K562 (cell line): ENCODE measurements around the gene THOC5. TPM values are rescaled to one million over a fixed set of nuclear protein-coding genes. Genes with fewer than 3 reads are reported as not detected.

Experiments
- ATAC-seq: fragments of 200-7000 bp; cut with Tn5 transposase; 3 replicates; pipeline ENCODE4 v1.9.1; 2020; ENCODE audit warnings: moderate library complexity
- BruUV-seq: library from RNA; stranded (reverse); fragments of 400-500 nt; replicated peaks from 2 replicates; lab custom pipeline; 2021; lab: Mats Ljungman, UMichigan
- CTCF ChIA-PET: fragments of 300-600 bp; formaldehyde crosslinking; extraction: SDS; loops from one replicate; lab custom pipeline; 2021; ENCODE audit warnings: low intra/inter-chr PET ratio; lab: Yijun Ruan, JAX
- POLR2A ChIA-PET: fragments of 300-600, 350-650 bp; sonication (Branson Sonifier 250); formaldehyde crosslinking; extraction: SDS; loops from one replicate; lab custom pipeline; 2021; ENCODE audit warnings: antibody characterized with exemption, inconsistent platforms; lab: Yijun Ruan, JAX
- DNase-seq, 4 experiments: peaks; one replicate each; pipeline versions ENCODE4 v3.0.0 to v3.0.0-alpha.2; 2011 to 2018; ENCODE audit warnings: low spot score in 3 of 4, mixed read lengths in 3 of 4; ENCODE audit errors: extremely low read depth in 1 of 4
- FAIRE-seq: peaks from 2 replicates; lab custom pipeline; 2011; peaks lifted over from hg19 to GRCh38; lab: Jason Lieb, UNC
- H2AFZ ChIP-seq: 2 replicates; pipeline ENCODE4 v1.6.0; 2011; ENCODE audit warnings: low read depth, low read length, control low read depth, inconsistent platforms
- H3K27ac ChIP-seq: fragments of 200-600 bp; 3 replicates; pipeline ENCODE4 v1.8.0; 2011; ENCODE audit warnings: low read depth, mild to moderate bottlenecking, control low read depth, inconsistent platforms, low read length, moderate library complexity, mixed read lengths; ENCODE audit errors: extremely low read depth
- H3K27me3 ChIP-seq, 2 experiments: fragments of 300-600 bp in 1 of 2; 2 replicates in 1 of 2; 3 replicates in 1 of 2; pipeline versions ENCODE4 v1.6.0 to v1.8.0; 2011; ENCODE audit warnings: inconsistent platforms in 2 of 2, low read length in 2 of 2, mild to moderate bottlenecking in 1 of 2, mixed read lengths in 1 of 2, moderate library complexity in 1 of 2; ENCODE audit not compliant: control insufficient read depth in 2 of 2, insufficient read depth in 2 of 2
- H3K36me3 ChIP-seq: fragments of 300-600 bp; 3 replicates; pipeline ENCODE4 v1.8.0; 2011; ENCODE audit warnings: mild to moderate bottlenecking, low read length, inconsistent platforms; ENCODE audit not compliant: control insufficient read depth, insufficient read depth
- H3K4me1 ChIP-seq, 2 experiments: fragments of 200-600 bp in 1 of 2; replicated peaks in 1 of 2; 2 replicates in 1 of 2; 3 replicates in 1 of 2; pipeline versions ENCODE4 v1.5.1 to v1.8.0; 2011; ENCODE audit warnings: inconsistent platforms in 2 of 2, low read length in 2 of 2, mild to moderate bottlenecking in 1 of 2, mixed read lengths in 1 of 2, moderate library complexity in 1 of 2; ENCODE audit not compliant: control insufficient read depth in 2 of 2, insufficient read depth in 2 of 2
- H3K4me2 ChIP-seq: 2 replicates; pipeline ENCODE4 v1.6.1; 2011; ENCODE audit warnings: low read length, control low read depth, inconsistent platforms, mixed read lengths; ENCODE audit not compliant: insufficient read depth
- H3K4me3 ChIP-seq: fragments of 200-600 bp; sonication (generic), shearing (Covaris generic); 2 replicates; pipeline ENCODE4 v1.5.1; 2016; ENCODE audit warnings: control low read depth, inconsistent platforms
- H3K79me2 ChIP-seq: fragments of 200-600 bp; 3 replicates; pipeline ENCODE4 v1.8.0; 2011; ENCODE audit warnings: low read length, inconsistent platforms; ENCODE audit not compliant: control insufficient read depth, insufficient read depth
- H3K9ac ChIP-seq, 2 experiments: 2 replicates each; pipeline versions ENCODE4 v1.6.0 to v1.6.1; 2011; ENCODE audit warnings: low read depth in 2 of 2, low read length in 2 of 2, control low read depth in 1 of 2, inconsistent platforms in 1 of 2, mild to moderate bottlenecking in 1 of 2, mixed read lengths in 1 of 2; ENCODE audit not compliant: insufficient read depth in 1 of 2
- H3K9me1 ChIP-seq: one replicate; pipeline ENCODE4 v1.6.0; 2011; ENCODE audit warnings: inconsistent platforms, mild to moderate bottlenecking, low read length, moderate library complexity; ENCODE audit not compliant: control insufficient read depth, insufficient read depth
- H3K9me3 ChIP-seq: replicated peaks from 2 replicates; pipeline ENCODE4 v1.5.1; 2011; ENCODE audit warnings: low read depth, low read length, inconsistent platforms; ENCODE audit not compliant: control insufficient read depth, insufficient read depth
- H4K20me1 ChIP-seq: replicated peaks from 2 replicates; pipeline ENCODE4 v1.6.1; 2011; ENCODE audit warnings: low read length, inconsistent platforms, mixed read lengths; ENCODE audit not compliant: control insufficient read depth, insufficient read depth
- ADNP ChIP-seq: fragments of 200-800 bp; sonication (Bioruptor generic); IDR thresholded peaks from 2 replicates; pipeline ENCODE4 v1.6.1; 2016; ENCODE audit warnings: missing genetic modification characterization, missing compliant biosample characterization
- CHCHD3 ChIP-seq: fragments of 250-450 bp; sonication (Bioruptor Pico); IDR thresholded peaks from 2 replicates; pipeline ENCODE4 v2.1.2; 2022; ENCODE audit warnings: mild to moderate bottlenecking
- COPS2 ChIP-seq: fragments of 450-650 bp; conservative IDR thresholded peaks from 2 replicates; pipeline ENCODE4 v1.6.1; 2016; ENCODE audit warnings: mild to moderate bottlenecking, moderate library complexity
- GABPB1 ChIP-seq: sonication (generic); formaldehyde crosslinking; IDR thresholded peaks from 2 replicates; pipeline ENCODE4 v1.8.0; 2022; ENCODE audit warnings: mild to moderate bottlenecking, missing genetic modification reagents
- MYC ChIP-seq, 2 experiments: fragments of 250-450 bp in 1 of 2; sonication (Bioruptor Pico) in 1 of 2; IDR thresholded peaks; 2 replicates each; pipeline versions ENCODE4 v1.5.1 to v1.6.1; 2012 to 2021; ENCODE audit warnings: low read depth in 2 of 2, borderline replicate concordance in 1 of 2, improper control_type of control experiment in 1 of 2, low read length in 1 of 2, mild to moderate bottlenecking in 1 of 2, moderate library complexity in 1 of 2
- PTRF ChIP-seq: fragments of 450-650 bp; IDR thresholded peaks from 2 replicates; pipeline ENCODE4 v1.6.1; 2016; ENCODE audit warnings: mild to moderate bottlenecking, missing genetic modification characterization, missing compliant biosample characterization
- RAD51 ChIP-seq: fragments of 450-650 bp; IDR thresholded peaks from 2 replicates; pipeline ENCODE4 v1.7.1; 2016; ENCODE audit warnings: low read depth, mild to moderate bottlenecking, borderline replicate concordance
- SETDB1 ChIP-seq: IDR thresholded peaks from one replicate; pipeline ENCODE4 v1.6.1; 2012; ENCODE audit warnings: low read length, control low read depth, inconsistent platforms
- U2AF2 ChIP-seq: fragments of 200-400 bp; formaldehyde crosslinking; optimal IDR thresholded peaks from 2 replicates; pipeline ENCODE3; 2017; ENCODE audit warnings: low read depth, mild to moderate bottlenecking, low read length
- whole genome bisulfite sequencing: fragments of 100-300 bp; shearing (Covaris generic); methylation state at CpG from one replicate; pipeline ENCODE4 v1.1.6; 2016; ENCODE audit warnings: low coverage, mixed read lengths; ENCODE audit not compliant: insufficient coverage; ENCODE audit errors: missing lambda C conversion rate; 5-methylcytosine and 5-hydroxymethylcytosine counted together
- in situ Hi-C: fragments of 300-500 bp; cut with MboI; formaldehyde crosslinking; loops from 4 replicates; pipeline ENCODE4 v1.15.0; 2018; ENCODE audit warnings: inconsistent platforms, mixed read lengths
- intact Hi-C: fragments of 100-400 bp; cut with micrococcal nuclease; formaldehyde crosslinking; loops from 2 replicates; pipeline ENCODE4 v1.14.2; 2022
- polyA plus RNA-seq, 8 experiments: library from polyadenylated mRNA; depleted of rRNA in 4 of 8; stranded (reverse) in 5 of 8; unstranded in 3 of 8; fragments of >200 nt; fragmentation: Nextera tagmentation in 2 of 8; fragmentation: Illumina TruSeq in 1 of 8; extraction: Ambion mirVana in 2 of 8; extraction: Trizol in 1 of 8; gene quantifications; 2 replicates each; pipeline versions ENCODE4 v1.2.1 to v1.2.3, GENCODE V29; 2011 to 2014; ENCODE audit warnings: inconsistent platforms in 1 of 8, missing spikeins in 1 of 8
- total RNA-seq, 7 experiments: library from RNA; depleted of rRNA in 6 of 7; stranded (reverse); fragments of >200 nt in 6 of 7; fragmentation: Illumina TruSeq in 2 of 7; extraction: Trizol in 2 of 7; gene quantifications; 2 replicates each; pipeline versions ENCODE4 v1.2.1 to v1.2.3, GENCODE V29; 2011 to 2021; ENCODE audit warnings: low replicate concordance in 1 of 7
- TF ChIP-seq, protein P1 (sequence below): fragments of 250-450 bp; sonication (Bioruptor Pico); IDR thresholded peaks from 2 replicates; pipeline ENCODE4 v1.4.0; 2020; ENCODE audit warnings: mild to moderate bottlenecking, moderate library complexity, borderline replicate concordance
- TF ChIP-seq, protein P2 (sequence below): fragments of 450-650 bp; formaldehyde crosslinking; IDR thresholded peaks from 2 replicates; pipeline ENCODE4 v1.4.0; 2020; ENCODE audit warnings: mild to moderate bottlenecking, moderate library complexity
- TF ChIP-seq, protein P3 (sequence below): sonication (generic); formaldehyde crosslinking; IDR thresholded peaks from 2 replicates; pipeline ENCODE4 v1.9.0; 2022; ENCODE audit warnings: mild to moderate bottlenecking, missing genetic modification reagents

The THOC5 gene
- total and polyA plus RNA-seq, 9 of the 15 experiments (the other 6 are each of a cell fraction or from before 2014, with no cell fraction given) = 45.3 to 96.5 (median 51.4) TPM

DNA sequence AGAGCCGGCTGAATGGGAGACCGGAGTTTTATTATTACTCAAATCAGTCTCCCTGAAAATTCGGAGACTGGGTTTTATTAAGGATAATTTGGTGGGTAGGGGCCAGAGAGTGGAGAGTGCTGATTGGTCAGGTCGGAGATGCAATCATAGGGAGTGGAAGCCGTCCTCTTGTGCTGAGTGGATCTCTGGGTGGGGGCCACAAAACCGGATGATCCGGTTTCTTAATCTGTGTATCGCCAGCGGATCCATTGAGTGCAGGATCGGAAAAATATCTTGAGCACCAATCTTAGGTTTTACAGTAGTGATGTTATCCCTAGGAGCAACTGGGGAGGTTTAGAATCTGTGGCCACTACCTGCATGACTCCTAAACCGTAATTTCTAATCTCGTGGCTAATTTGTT lies 28.2 kb upstream of the THOC5 start (continued):
- TF ChIP-seq RAD51 = no peak
- TF ChIP-seq U2AF2 = no peak
- TF ChIP-seq CHCHD3 (CRISPR knock-in tag) = no peak
- no peak for TF ChIP-seq COPS2
- no peak for TF ChIP-seq ADNP (tag)
- TF ChIP-seq, protein P1, sequence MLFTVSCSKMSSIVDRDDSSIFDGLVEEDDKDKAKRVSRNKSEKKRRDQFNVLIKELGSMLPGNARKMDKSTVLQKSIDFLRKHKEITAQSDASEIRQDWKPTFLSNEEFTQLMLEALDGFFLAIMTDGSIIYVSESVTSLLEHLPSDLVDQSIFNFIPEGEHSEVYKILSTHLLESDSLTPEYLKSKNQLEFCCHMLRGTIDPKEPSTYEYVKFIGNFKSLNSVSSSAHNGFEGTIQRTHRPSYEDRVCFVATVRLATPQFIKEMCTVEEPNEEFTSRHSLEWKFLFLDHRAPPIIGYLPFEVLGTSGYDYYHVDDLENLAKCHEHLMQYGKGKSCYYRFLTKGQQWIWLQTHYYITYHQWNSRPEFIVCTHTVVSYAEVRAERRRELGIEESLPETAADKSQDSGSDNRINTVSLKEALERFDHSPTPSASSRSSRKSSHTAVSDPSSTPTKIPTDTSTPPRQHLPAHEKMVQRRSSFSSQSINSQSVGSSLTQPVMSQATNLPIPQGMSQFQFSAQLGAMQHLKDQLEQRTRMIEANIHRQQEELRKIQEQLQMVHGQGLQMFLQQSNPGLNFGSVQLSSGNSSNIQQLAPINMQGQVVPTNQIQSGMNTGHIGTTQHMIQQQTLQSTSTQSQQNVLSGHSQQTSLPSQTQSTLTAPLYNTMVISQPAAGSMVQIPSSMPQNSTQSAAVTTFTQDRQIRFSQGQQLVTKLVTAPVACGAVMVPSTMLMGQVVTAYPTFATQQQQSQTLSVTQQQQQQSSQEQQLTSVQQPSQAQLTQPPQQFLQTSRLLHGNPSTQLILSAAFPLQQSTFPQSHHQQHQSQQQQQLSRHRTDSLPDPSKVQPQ (CRISPR knock-in tag) = no peak

DNA sequence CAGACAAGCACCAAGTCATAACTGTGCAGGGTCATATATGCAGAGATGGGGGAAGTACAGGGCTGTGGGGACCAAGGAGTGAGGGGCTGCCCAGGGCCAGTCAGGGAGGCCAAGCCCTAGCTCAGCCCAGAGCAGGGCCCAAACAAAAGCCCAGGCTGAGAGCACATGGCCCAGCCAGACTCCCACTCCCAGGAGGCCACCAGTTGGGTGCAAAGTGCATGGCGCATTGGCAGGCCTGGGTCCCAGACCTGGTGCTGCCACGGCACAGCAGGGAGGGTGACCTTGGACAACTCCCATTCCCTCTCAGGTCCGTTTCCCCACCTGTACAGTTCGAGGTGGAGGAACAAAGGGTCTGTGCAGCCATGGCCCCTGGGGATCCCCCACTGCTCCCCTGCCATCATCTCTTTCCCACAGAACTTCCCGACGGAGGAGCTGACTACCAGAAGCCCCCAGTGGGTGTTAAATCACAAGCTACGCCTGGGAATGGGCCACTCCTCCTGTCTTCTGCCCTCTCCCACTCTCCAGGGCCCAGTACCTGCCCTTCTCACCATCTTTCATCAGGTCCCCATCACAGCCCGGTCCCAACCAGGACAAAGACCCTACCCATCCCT lies 26.7 kb upstream of the THOC5 start:
- POLR2A ChIA-PET = interaction anchor here (0.6 kb wide), 1 partner anchor 59 kb away, joined by 4 read pairs; no protein-coding TSS in a partner anchor
- H3K36me3 ChIP-seq = peaks cover 7% of the 10 kb centered on the region; the same call in 1 of the 3 replicates
- H3K9me3 ChIP-seq = no peaks in the 10 kb centered on the region
- no peak for FAIRE-seq
- H3K27ac ChIP-seq = peak overlapping the region; percentile 59
- CTCF ChIA-PET = no interaction called here
- TSS peak; percentile 81 for BruUV-seq
- intact Hi-C loops = no loop called here
- no peaks in the 10 kb centered on the region for H3K9me1 ChIP-seq
- ATAC-seq = peak; percentile 55
- H3K4me2 ChIP-seq = peak overlapping the region; percentile 86
- DNase-seq = no peak
- H3K4me1 ChIP-seq = peaks cover 6 to 15% of the 10 kb centered on the region in 2 experiments; a peak in 3 of 5 replicates
- in situ Hi-C loops = no loop called here
- H3K27me3 ChIP-seq = no peaks in the 10 kb centered on the region
- peaks cover 14% of the 10 kb centered on the region for H3K79me2 ChIP-seq
- peak overlapping the region; percentile 73 to 95 for H3K9ac ChIP-seq
- peak overlapping the region; percentile 79 for H3K4me3 ChIP-seq
- WGBS = 5% methylated on average over 6 of the region's 8 CpGs
- H4K20me1 ChIP-seq = no peaks in the 10 kb centered on the region
- H2AFZ ChIP-seq = peak overlapping the region; percentile 47; the same call in 1 of the 2 replicates
- TF ChIP-seq GABPB1 (CRISPR knock-in tag) = 0 out of 2 replicates have a peak, but pooled peaks have one; percentile 27
- TF ChIP-seq SETDB1 = no peak
- TF ChIP-seq, protein P2, sequence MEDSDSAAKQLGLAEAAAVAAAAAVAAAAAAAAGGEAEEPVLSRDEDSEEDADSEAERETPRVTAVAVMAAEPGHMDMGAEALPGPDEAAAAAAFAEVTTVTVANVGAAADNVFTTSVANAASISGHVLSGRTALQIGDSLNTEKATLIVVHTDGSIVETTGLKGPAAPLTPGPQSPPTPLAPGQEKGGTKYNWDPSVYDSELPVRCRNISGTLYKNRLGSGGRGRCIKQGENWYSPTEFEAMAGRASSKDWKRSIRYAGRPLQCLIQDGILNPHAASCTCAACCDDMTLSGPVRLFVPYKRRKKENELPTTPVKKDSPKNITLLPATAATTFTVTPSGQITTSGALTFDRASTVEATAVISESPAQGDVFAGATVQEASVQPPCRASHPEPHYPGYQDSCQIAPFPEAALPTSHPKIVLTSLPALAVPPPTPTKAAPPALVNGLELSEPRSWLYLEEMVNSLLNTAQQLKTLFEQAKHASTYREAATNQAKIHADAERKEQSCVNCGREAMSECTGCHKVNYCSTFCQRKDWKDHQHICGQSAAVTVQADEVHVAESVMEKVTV (CRISPR knock-in tag) = no peak
- TF ChIP-seq, protein P1 (CRISPR knock-in tag) = no peak
- TF ChIP-seq, protein P3, sequence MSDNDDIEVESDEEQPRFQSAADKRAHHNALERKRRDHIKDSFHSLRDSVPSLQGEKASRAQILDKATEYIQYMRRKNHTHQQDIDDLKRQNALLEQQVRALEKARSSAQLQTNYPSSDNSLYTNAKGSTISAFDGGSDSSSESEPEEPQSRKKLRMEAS = peak; percentile 72
- no peak for TF ChIP-seq PTRF (tag)
- TF ChIP-seq MYC (IDR thresholded peaks at IDR 0.05; ENCODE audit: low read depth, low read length) = 0 out of 2 replicates have a peak, but pooled peaks have one; percentile 23
- no peak for TF ChIP-seq MYC (CRISPR knock-in tag; IDR thresholded peaks at IDR 0.05; ENCODE audit: borderline replicate concordance, low read depth)
